Glutamatergic neuron (in vitro differentiated cells): ENCODE data around the gene ADAMTS5. TPM values are rescaled to one million over a fixed set of nuclear protein-coding genes. Genes with fewer than 3 reads are reported as not detected.

Source experiments
- DNase-seq: peaks from one replicate; pipeline ENCODE4 v3.0.0; 2022
- H3K27ac Mint-ChIP-seq: one replicate; pipeline ENCODE4 v1.8.0; 2020; ENCODE audit warnings: mild to moderate bottlenecking, mixed read lengths, inconsistent platforms; ENCODE audit not compliant: unreplicated experiment
- H3K27me3 Mint-ChIP-seq: one replicate; pipeline ENCODE4 v1.8.0; 2020; ENCODE audit warnings: mild to moderate bottlenecking, moderate library complexity, mixed read lengths, inconsistent platforms; ENCODE audit not compliant: unreplicated experiment
- H3K36me3 Mint-ChIP-seq: one replicate; pipeline ENCODE4 v1.8.0; 2020; ENCODE audit warnings: mild to moderate bottlenecking, mixed read lengths, inconsistent platforms; ENCODE audit not compliant: unreplicated experiment
- H3K4me1 Mint-ChIP-seq: one replicate; pipeline ENCODE4 v1.8.0; 2020; ENCODE audit warnings: mild to moderate bottlenecking, low read depth, mixed read lengths, inconsistent platforms; ENCODE audit not compliant: unreplicated experiment
- H3K4me3 Mint-ChIP-seq: one replicate; pipeline ENCODE4 v1.8.0; 2020; ENCODE audit warnings: mild to moderate bottlenecking, mixed read lengths, inconsistent platforms; ENCODE audit not compliant: unreplicated experiment
- H3K9me3 Mint-ChIP-seq: one replicate; pipeline ENCODE4 v1.8.0; 2020; ENCODE audit warnings: mild to moderate bottlenecking, moderate library complexity, mixed read lengths, inconsistent platforms; ENCODE audit not compliant: unreplicated experiment
- CTCF ChIP-seq: fragments of 200-600 bp; sonication (generic); IDR thresholded peaks from one replicate; pipeline ENCODE4 v1.5.0; 2021; ENCODE audit not compliant: partially characterized antibody, unreplicated experiment
- total RNA-seq: library from RNA; stranded (reverse); fragmentation: NEBNext Ultra II Directional; extraction: Animal tissue kit (Norgen Biotek cat#: 25700); gene quantifications from one replicate; pipeline ENCODE4 v1.2.1, GENCODE V29; 2021; ENCODE audit not compliant: unreplicated experiment

Gene ADAMTS5
- total RNA-seq, 1 donor from 2014 or later, result 22.5 TPM

- H3K27ac Mint-ChIP-seq, result no peak overlapping the region
- DNase-seq, result no peak
- H3K4me3 Mint-ChIP-seq, result no peak overlapping the region
- H3K9me3 Mint-ChIP-seq, result no peaks in the 10 kb centered on the region
- H3K27me3 Mint-ChIP-seq, result no peaks in the 10 kb centered on the region
- no peaks in the 10 kb centered on the region for H3K4me1 Mint-ChIP-seq
- TF ChIP-seq CTCF, result no peak
- no peaks in the 10 kb centered on the region for H3K36me3 Mint-ChIP-seq
Measured at GRCh38 chr21:26892151-26892550, 74.7 kb downstream of the ADAMTS5 start.

GRCh38 chr21:26888931-26889330 is 78.0 kb downstream of the ADAMTS5 start:
- H3K36me3 Mint-ChIP-seq, result no peaks in the 10 kb centered on the region
- H3K27me3 Mint-ChIP-seq, result peaks cover 1% of the 10 kb centered on the region
- no peaks in the 10 kb centered on the region for H3K9me3 Mint-ChIP-seq
- H3K4me3 Mint-ChIP-seq, result no peak overlapping the region
- no peak overlapping the region for H3K27ac Mint-ChIP-seq
- no peak for TF ChIP-seq CTCF
- no peaks in the 10 kb centered on the region for H3K4me1 Mint-ChIP-seq
- no peak for DNase-seq

GRCh38 chr21:26888256-26888655 is 78.6 kb downstream of the ADAMTS5 start:
- Mint-ChIP-seq H3K27ac (no peak overlapping the region), H3K9me3 (no peaks in the 10 kb centered on the region), H3K36me3 (no peaks in the 10 kb centered on the region), H3K4me3 (no peak overlapping the region), H3K27me3 (peaks cover 1% of the 10 kb centered on the region), H3K4me1 (no peaks in the 10 kb centered on the region)
- TF ChIP-seq CTCF, result no peak
- no peak for DNase-seq

- Mint-ChIP-seq H3K27me3 (peaks cover 1% of the 10 kb centered on the region), H3K4me1 (no peaks in the 10 kb centered on the region), H3K36me3 (no peaks in the 10 kb centered on the region), H3K4me3 (no peak overlapping the region), H3K27ac (no peak overlapping the region), H3K9me3 (no peaks in the 10 kb centered on the region)
- DNase-seq, result no peak
- no peak for TF ChIP-seq CTCF
Measured at GRCh38 chr21:26887251-26887650, 79.6 kb downstream of the ADAMTS5 start.

GRCh38 chr21:26884436-26884835 is 82.5 kb downstream of the ADAMTS5 start:
- no peak overlapping the region for H3K27ac Mint-ChIP-seq
- DNase-seq, result no peak
- H3K27me3 Mint-ChIP-seq, result peaks cover 1% of the 10 kb centered on the region
- no peaks in the 10 kb centered on the region for H3K36me3 Mint-ChIP-seq
- peaks cover 4% of the 10 kb centered on the region for H3K4me1 Mint-ChIP-seq
- no peaks in the 10 kb centered on the region for H3K9me3 Mint-ChIP-seq
- no peak for TF ChIP-seq CTCF
- H3K4me3 Mint-ChIP-seq, result no peak overlapping the region
